ENCODE results near the gene CEPT1.

CEPT1 gene

DNA sequence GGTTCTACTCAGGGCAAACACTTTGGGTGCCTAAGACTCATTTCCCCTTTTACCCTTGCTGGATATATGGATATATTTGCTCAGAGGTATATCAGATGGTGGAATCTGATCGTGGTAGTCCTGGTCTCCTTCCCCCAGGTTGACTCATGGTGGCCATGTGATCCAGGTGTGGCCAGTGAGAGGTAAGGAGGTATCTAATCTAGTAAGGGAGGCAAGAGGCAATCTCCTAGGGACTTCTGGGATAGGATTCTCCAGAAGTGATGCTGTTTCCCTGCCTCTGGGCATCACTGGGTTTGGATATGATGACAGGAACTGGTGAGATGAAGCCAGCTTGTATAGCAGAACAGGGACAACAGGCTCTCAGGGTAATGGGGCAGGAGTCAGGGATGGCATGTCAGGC lies 68.9 kb downstream of the CEPT1 start:
- in situ Hi-C loops (cut with HindIII; ENCODE audit: low sequenced_read_pairs) = no loop called here
- no peak overlapping the region for H3K4me3 ChIP-seq (ENCODE audit: low read depth, low read length)

GRCh38 chr1:111209622-111210021 lies 69.6 kb downstream of the CEPT1 start:
- no peak for DNase-seq (ENCODE audit: low read depth, low spot score)
- in situ Hi-C loops (cut with HindIII; ENCODE audit: low sequenced_read_pairs) = no loop called here
- TF ChIP-seq CTCF (IDR thresholded peaks at IDR 0.05; ENCODE audit: low read depth, low read length) = no peak
- no peak overlapping the region for H3K4me3 ChIP-seq (ENCODE audit: low read depth, low read length)

More for the DNA sequence above, 68.9 kb downstream of the CEPT1 start:
- no peak for DNase-seq (ENCODE audit: low read depth, low spot score)
- no peak for TF ChIP-seq CTCF (IDR thresholded peaks at IDR 0.05; ENCODE audit: low read depth, low read length)

- no peak for DNase-seq (ENCODE audit: low read depth, low spot score)
- H3K4me3 ChIP-seq (ENCODE audit: low read depth, low read length) = no peak overlapping the region
- TF ChIP-seq CTCF (IDR thresholded peaks at IDR 0.05; ENCODE audit: low read depth, low read length) = no peak
- in situ Hi-C loops (cut with HindIII; ENCODE audit: low sequenced_read_pairs) = no loop called here
These were observed 71.9 kb downstream of the CEPT1 start for GRCh38 chr1:111211921-111212320.

- no peak for TF ChIP-seq CTCF (IDR thresholded peaks at IDR 0.05; ENCODE audit: low read depth, low read length)
- DNase-seq (ENCODE audit: low read depth, low spot score) = no peak
- in situ Hi-C loops (cut with HindIII; ENCODE audit: low sequenced_read_pairs) = no loop called here
- H3K4me3 ChIP-seq (ENCODE audit: low read depth, low read length) = no peak overlapping the region
These were observed 72.8 kb downstream of the CEPT1 start for GRCh38 chr1:111212634-111213335.

GRCh38 chr1:111213412-111213811 lies 73.4 kb downstream of the CEPT1 start:
- TF ChIP-seq CTCF (IDR thresholded peaks at IDR 0.05; ENCODE audit: low read depth, low read length) = no peak
- DNase-seq (ENCODE audit: low read depth, low spot score) = no peak
- H3K4me3 ChIP-seq (ENCODE audit: low read depth, low read length) = no peak overlapping the region
- in situ Hi-C loops (cut with HindIII; ENCODE audit: low sequenced_read_pairs) = no loop called here

DNA sequence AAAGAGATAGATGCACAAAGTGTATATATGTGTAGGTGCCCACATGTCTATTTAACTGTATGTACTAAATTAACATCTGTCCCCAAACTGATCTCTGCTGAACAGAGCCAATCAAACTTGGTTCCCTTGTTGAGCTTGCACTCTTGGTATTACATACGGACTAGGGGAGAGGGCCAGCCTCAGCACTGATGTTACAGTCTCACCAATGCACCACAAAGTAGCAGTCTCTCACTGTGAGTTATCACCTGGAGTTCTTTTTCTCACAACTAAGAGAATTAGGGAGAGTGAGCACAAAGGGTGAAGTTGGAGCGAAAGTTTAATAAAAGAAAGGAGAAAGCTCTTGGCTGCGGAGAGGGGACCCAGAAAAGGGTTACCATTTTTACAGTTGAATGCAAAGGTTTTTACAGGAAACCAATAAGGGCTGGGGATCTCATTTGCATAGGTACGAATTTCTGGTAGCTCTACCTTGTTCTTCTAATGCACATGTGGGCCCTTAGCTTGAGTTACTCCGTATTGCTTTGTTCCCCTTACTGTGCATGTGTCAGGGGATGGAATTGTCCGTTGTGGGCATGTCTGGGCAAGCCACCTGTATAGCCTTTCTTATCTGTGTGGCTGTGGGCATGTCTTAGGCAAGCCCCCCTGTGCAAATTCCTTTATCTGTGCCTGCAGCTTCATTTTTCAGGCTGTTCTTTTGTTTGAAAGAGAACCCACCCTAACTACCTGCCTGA lies 74.2 kb downstream of the CEPT1 start:
- TF ChIP-seq CTCF (IDR thresholded peaks at IDR 0.05; ENCODE audit: low read depth, low read length) = no peak
- no peak overlapping the region for H3K4me3 ChIP-seq (ENCODE audit: low read depth, low read length)
- in situ Hi-C loops (cut with HindIII; ENCODE audit: low sequenced_read_pairs) = no loop called here
- DNase-seq (ENCODE audit: low read depth, low spot score) = no peak

All from astrocyte of the spinal cord (primary cell).